GDM1 (cell line): Measurements from ENCODE around the gene TNFRSF1B.

Experiments
- DNase-seq: peaks from one replicate; lab custom pipeline; 2025; lab: John Stamatoyannopoulos, UW

The TNFRSF1B gene

GRCh38 chr1:12176298-12177118 lies 9.7 kb downstream of the TNFRSF1B start:
- DNase-seq, result no peak

- DNase-seq, result no peak
These were observed 10.6 kb downstream of the TNFRSF1B start for GRCh38 chr1:12177156-12177998.

GRCh38 chr1:12177999-12178441 lies 11.2 kb downstream of the TNFRSF1B start:
- DNase-seq, result no peak

GRCh38 chr1:12178511-12178910 lies 11.7 kb downstream of the TNFRSF1B start:
- no peak for DNase-seq

- DNase-seq, result no peak
These were observed 12.3 kb downstream of the TNFRSF1B start for GRCh38 chr1:12179111-12179519.

GRCh38 chr1:12179676-12180075 lies 12.9 kb downstream of the TNFRSF1B start:
- DNase-seq, result no peak

GRCh38 chr1:12180315-12180714 lies 13.5 kb downstream of the TNFRSF1B start:
- no peak for DNase-seq

- no peak for DNase-seq
These were observed 14.1 kb downstream of the TNFRSF1B start for GRCh38 chr1:12180903-12181302.

GRCh38 chr1:12181568-12181967 lies 14.8 kb downstream of the TNFRSF1B start:
- DNase-seq, result no peak

GRCh38 chr1:12182410-12182984 lies 15.7 kb downstream of the TNFRSF1B start:
- no peak for DNase-seq

GRCh38 chr1:12183095-12183794 lies 16.5 kb downstream of the TNFRSF1B start:
- DNase-seq, result no peak

GRCh38 chr1:12184008-12184681 lies 17.4 kb downstream of the TNFRSF1B start:
- DNase-seq, result no peak

GRCh38 chr1:12185036-12185917 lies 18.5 kb downstream of the TNFRSF1B start:
- DNase-seq, result no peak

GRCh38 chr1:12185918-12186678 lies 19.3 kb downstream of the TNFRSF1B start:
- DNase-seq, result no peak

- no peak for DNase-seq
These were observed 19.8 kb downstream of the TNFRSF1B start for GRCh38 chr1:12186679-12186985.

- no peak for DNase-seq
These were observed 21.3 kb downstream of the TNFRSF1B start for GRCh38 chr1:12188115-12188514.

- no peak for DNase-seq
These were observed 22.0 kb downstream of the TNFRSF1B start for GRCh38 chr1:12188657-12189327.

GRCh38 chr1:12189328-12189682 lies 22.5 kb downstream of the TNFRSF1B start:
- DNase-seq, result no peak
